IPS-15b (cell line): ENCODE measurements around the gene S100A16.

Experiments
- H3K27me3 ChIP-seq: one replicate; pipeline ENCODE4 v1.6.1; 2013; ENCODE audit warnings: low read length; ENCODE audit not compliant: control insufficient read depth, insufficient read depth
- H3K36me3 ChIP-seq: one replicate; pipeline ENCODE4 v1.6.1; 2013; ENCODE audit warnings: low read length; ENCODE audit not compliant: control insufficient read depth, insufficient read depth
- H3K4me1 ChIP-seq: one replicate; pipeline ENCODE4 v1.6.1; 2013; ENCODE audit warnings: mild to moderate bottlenecking, low read length; ENCODE audit not compliant: control insufficient read depth, insufficient read depth
- H3K4me3 ChIP-seq: one replicate; pipeline ENCODE4 v1.5.1; 2013; ENCODE audit warnings: low read depth, low read length
- H3K9ac ChIP-seq: one replicate; pipeline ENCODE4 v1.6.1; 2013; ENCODE audit warnings: low read depth, mild to moderate bottlenecking, low read length
- H3K9me3 ChIP-seq: one replicate; pipeline ENCODE4 v1.6.1; 2013; ENCODE audit warnings: mild to moderate bottlenecking, low read length; ENCODE audit not compliant: control insufficient read depth, insufficient read depth

S100A16 gene

DNA sequence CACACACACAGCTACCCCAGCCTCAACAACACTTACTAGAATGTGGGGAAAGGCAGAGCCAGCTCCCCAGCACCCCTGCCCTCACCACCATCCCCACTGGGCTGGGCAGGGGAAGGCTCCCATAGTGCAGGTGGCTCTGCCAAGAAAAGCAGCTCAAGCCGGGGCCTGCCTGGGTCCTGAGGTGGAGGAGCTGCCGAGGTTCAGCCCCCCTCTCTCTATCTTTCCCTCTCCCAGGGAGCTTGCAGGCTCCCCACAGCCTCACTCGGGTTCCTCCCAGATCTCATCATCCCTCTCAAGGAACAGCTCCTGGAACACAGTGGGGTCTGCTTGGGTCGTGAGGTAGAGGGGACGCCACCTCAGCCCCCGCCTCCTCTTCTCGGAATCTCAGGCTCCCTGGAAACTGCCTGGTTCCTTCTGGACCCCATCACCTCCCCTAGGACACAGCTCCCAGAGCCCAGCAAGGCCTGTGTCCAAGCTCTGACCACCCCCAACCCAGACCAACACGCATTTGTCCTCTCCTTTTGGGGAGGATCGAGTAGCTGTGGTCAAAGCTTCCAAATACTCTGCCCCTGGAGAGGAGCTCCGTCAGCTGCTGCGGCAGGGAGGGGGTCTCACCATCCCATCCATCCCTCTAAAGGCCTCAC is 704 bp downstream of the S100A16 start:
- no peaks in the 10 kb centered on the region for H3K36me3 ChIP-seq
- no peaks in the 10 kb centered on the region for H3K9me3 ChIP-seq
- no peaks in the 10 kb centered on the region for H3K27me3 ChIP-seq
- H3K4me1 ChIP-seq: peaks cover 8% of the 10 kb centered on the region
- peak overlapping the region; percentile 16 for H3K4me3 ChIP-seq
- H3K9ac ChIP-seq: peak overlapping the region; percentile 37

DNA sequence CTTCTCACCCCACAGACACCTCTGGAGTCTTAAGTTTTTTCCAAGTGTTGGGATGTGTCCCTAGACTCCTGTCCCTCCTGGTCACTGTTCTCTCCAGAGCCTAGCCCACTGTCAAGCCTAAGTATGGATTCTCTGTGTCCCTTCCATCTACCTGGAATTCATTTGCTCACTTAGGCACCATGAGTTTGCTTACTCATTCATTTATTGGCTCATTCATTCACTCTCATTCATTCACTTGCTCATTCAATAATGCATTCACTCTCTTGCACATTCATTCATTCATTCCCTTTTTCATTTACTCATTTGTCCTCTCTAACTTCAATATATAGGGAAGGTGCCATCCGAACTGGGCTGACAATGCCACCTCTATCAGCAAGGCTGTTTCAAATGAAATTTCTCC is 1.6 kb downstream of the S100A16 start:
- H3K9ac ChIP-seq: no peak overlapping the region
- H3K4me1 ChIP-seq: peaks cover 8% of the 10 kb centered on the region
- no peaks in the 10 kb centered on the region for H3K9me3 ChIP-seq
- H3K27me3 ChIP-seq: no peaks in the 10 kb centered on the region
- no peaks in the 10 kb centered on the region for H3K36me3 ChIP-seq
- no peak overlapping the region for H3K4me3 ChIP-seq

DNA sequence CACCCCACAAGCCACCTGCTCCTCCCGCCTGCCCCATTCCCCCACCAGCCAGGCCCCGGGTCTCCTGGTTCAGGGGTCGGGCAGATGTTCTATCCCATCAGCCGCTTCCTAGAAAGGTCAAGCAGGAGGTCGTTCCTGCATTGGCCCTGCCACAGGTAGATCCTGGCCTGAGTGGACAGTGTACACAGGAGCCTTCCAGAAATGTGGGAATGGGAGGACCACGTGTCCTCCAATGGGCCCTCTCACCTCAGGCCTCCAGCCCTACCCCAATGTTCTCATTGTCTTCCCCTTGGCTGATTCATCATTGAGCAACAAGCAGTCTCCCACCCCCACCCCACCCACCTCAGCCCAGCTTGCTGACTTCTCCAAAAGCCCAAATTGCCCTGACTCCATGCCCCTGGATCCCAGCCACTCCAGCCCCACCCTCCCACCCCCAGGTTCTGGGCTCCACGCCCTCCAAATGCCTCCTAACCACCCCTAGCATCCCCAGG is 2.1 kb downstream of the S100A16 start:
- no peak overlapping the region for H3K9ac ChIP-seq
- no peaks in the 10 kb centered on the region for H3K9me3 ChIP-seq
- H3K4me1 ChIP-seq: peaks cover 11% of the 10 kb centered on the region
- H3K4me3 ChIP-seq: no peak overlapping the region
- H3K36me3 ChIP-seq: no peaks in the 10 kb centered on the region
- H3K27me3 ChIP-seq: no peaks in the 10 kb centered on the region

DNA sequence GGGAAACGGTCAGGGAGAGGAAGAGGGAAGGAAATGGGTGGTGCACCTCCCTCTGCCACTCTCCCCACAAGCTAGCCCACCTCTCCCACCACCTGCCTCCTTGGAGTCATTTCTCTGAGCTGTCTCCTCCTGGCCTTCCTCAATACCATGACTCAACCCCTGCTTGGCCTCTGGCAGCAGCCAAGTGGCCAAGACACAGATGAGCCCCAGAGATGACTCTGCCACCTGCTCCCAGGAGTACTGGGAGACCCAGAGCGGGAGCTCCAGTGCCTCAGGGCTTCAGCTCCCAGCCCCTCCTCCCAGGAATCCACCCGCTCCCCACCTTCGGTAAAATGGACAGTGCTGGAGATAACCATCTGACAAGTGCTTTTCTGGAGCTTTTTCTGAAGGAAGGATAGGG is 2.6 kb downstream of the S100A16 start:
- no peak overlapping the region for H3K9ac ChIP-seq
- H3K4me3 ChIP-seq: no peak overlapping the region
- H3K4me1 ChIP-seq: peaks cover 11% of the 10 kb centered on the region

DNA sequence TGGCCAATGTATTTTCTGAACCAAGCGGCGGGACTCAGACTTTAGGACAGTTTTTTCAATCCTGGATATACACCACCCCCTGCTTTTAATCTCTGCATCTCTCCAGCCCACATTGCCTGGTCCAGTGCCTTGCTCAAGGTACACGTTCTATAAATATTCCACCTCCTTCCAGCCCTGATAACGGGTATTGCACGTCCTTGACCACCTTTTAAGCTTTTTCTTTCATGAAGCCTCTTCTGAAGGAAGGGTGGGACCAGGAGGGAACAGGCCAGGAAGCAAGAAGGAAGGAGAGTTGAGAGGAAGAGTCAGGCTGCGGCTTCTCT is 3.4 kb downstream of the S100A16 start:
- Histone ChIP-seq H3K27me3 (no peaks in the 10 kb centered on the region), H3K9ac (no peak overlapping the region), H3K36me3 (no peaks in the 10 kb centered on the region), H3K4me1 (peaks cover 12% of the 10 kb centered on the region), H3K9me3 (no peaks in the 10 kb centered on the region), H3K4me3 (no peak overlapping the region)

More for the DNA sequence above, 2.6 kb downstream of the S100A16 start:
- H3K36me3 ChIP-seq: no peaks in the 10 kb centered on the region
- no peaks in the 10 kb centered on the region for H3K9me3 ChIP-seq
- no peaks in the 10 kb centered on the region for H3K27me3 ChIP-seq

DNA sequence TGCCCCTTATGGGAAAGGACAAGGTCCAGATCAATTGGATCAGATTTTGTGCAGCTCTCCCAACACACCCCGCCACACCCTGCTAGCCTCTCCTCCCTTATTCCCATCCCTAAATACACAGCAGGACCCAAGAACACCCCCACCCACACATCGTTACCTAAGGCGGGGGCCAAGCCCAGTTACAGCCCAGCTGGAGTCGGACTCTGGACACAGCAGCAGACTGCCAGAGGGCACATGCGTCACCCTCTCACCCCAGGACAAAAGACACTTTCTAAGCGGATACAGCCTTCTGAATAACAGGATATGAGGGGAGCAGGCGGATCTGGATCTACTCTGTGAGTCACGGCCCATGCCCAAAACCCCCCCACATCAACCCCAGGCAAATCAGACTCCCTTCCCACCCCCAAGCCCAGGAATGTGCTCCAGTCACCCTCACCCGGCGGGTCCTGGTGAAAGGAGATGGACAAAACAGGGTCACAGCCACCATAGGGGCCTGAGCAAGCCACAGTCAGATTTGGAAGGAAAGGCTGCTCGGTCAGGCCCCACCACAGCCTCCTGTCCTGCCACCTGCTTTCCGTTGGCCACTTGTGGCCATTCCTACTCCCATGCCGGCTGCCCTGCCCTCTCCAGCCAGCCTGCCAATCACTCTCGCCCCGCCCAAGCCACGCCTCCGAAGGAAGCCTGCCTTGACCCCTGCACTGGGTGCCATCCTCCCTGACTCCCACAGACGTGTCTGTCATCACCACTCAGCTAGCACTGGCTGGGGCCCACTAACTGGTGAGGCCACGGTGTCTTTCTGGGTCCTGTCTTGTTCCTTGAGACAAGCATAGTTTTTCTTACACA is 4.0 kb downstream of the S100A16 start:
- Histone ChIP-seq H3K27me3 (no peaks in the 10 kb centered on the region), H3K9ac (no peak overlapping the region), H3K4me1 (peaks cover 12% of the 10 kb centered on the region), H3K4me3 (peak overlapping the region; percentile 27), H3K9me3 (no peaks in the 10 kb centered on the region), H3K36me3 (no peaks in the 10 kb centered on the region)

DNA sequence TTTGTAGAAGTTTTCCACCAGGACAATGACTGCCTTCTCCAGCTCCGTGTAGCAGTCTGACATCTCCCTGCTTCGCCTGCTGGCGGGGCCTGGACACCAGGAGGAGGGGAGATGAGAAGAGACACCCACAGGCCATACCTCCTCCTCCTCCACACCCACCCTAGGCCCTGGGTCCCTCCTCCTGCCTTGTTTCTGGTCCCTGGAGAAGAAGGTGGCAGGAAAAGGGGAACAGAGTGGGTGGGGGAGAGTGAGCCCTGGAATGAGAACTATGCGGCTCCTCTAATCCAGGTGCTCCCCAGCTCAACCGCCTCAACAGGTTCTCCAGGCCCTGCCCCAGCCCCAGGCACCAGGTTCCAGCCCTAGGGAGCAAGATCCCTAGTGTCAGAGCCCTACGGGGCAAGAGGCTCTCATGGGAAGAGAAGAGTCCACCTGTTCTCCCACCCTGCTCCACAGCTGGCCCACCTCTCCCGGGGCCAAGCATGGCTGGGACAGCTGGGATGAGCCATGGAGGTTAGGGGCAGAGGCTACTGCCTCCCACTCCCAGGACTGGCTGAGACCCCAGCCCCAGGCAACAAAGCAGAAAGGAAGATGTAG is 4.8 kb downstream of the S100A16 start:
- H3K27me3 ChIP-seq: no peaks in the 10 kb centered on the region
- H3K9ac ChIP-seq: no peak overlapping the region
- no peaks in the 10 kb centered on the region for H3K36me3 ChIP-seq
- H3K4me1 ChIP-seq: peaks cover 12% of the 10 kb centered on the region
- no peaks in the 10 kb centered on the region for H3K9me3 ChIP-seq
- H3K4me3 ChIP-seq: no peak overlapping the region

DNA sequence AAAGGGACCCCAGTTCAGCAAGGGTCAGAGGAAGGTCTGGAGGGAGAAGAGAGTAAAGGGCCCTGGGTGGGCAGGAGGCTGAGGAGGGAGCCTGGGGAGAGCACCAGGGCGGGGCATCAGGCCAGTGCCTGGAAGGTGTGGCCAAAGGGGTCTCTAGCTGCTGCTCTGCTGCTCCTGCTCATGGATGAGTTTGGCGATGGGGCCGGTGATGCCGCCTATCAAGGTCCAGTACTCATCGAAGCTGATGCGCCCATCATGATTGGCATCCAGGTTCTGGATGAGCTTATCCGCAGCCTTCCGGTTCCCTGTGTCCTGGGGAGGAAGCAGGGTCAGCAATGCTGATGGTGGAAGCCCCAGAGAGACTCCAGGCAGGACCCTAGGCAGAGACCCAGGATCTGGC is 5.6 kb downstream of the S100A16 start:
- H3K4me1 ChIP-seq: peaks cover 11% of the 10 kb centered on the region

DNA sequence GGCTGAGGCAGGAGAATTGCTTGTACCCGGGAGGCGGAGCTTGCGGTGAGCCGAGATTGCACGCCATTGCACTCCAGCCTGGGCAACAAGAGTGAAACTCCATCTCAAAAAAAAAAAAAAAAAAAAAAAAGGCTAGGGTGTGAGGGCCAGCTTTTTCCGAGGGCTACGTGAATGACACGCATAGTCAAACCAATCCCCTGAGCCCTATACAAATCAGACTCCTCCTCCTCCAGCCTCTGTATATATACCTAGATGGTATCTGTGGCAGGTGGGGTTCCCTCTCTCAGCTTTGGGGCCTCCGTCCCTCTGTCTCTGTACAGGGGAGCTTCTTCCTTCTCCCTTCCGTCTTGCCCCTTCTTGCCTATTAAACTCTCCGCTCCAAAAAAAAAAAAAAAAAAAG is 6.7 kb downstream of the S100A16 start:
- H3K4me1 ChIP-seq: peaks cover 9% of the 10 kb centered on the region

More for the DNA sequence above, 5.6 kb downstream of the S100A16 start:
- H3K4me3 ChIP-seq: no peak overlapping the region
- H3K9me3 ChIP-seq: no peaks in the 10 kb centered on the region
- no peak overlapping the region for H3K9ac ChIP-seq
- H3K36me3 ChIP-seq: no peaks in the 10 kb centered on the region
- H3K27me3 ChIP-seq: no peaks in the 10 kb centered on the region

DNA sequence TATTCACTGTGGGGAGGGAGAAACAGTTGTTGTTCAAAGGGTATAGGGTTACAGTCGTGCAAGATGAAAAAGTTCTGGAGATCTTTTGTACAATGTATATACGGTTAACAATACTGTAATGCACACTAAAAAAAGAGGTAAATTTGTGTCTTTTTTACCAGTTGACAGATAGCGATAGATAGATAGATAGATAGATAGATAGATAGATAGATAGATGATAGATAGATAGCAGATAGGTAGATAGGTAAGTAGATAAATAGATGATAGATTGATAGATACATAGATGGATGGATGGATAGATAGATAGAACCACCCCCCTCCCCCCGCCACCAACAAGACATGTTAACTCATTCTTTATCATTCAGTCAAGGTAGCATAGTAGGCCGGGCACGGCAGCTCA is 10.2 kb downstream of the S100A16 start:
- H3K9ac ChIP-seq: no peak overlapping the region
- no peak overlapping the region for H3K4me3 ChIP-seq
- H3K36me3 ChIP-seq: no peaks in the 10 kb centered on the region
- H3K27me3 ChIP-seq: no peaks in the 10 kb centered on the region
- no peaks in the 10 kb centered on the region for H3K9me3 ChIP-seq
- H3K4me1 ChIP-seq: peaks cover 7% of the 10 kb centered on the region

More for the DNA sequence above, 6.7 kb downstream of the S100A16 start:
- H3K36me3 ChIP-seq: no peaks in the 10 kb centered on the region
- H3K9me3 ChIP-seq: no peaks in the 10 kb centered on the region
- no peak overlapping the region for H3K9ac ChIP-seq
- H3K27me3 ChIP-seq: no peaks in the 10 kb centered on the region
- no peak overlapping the region for H3K4me3 ChIP-seq

DNA sequence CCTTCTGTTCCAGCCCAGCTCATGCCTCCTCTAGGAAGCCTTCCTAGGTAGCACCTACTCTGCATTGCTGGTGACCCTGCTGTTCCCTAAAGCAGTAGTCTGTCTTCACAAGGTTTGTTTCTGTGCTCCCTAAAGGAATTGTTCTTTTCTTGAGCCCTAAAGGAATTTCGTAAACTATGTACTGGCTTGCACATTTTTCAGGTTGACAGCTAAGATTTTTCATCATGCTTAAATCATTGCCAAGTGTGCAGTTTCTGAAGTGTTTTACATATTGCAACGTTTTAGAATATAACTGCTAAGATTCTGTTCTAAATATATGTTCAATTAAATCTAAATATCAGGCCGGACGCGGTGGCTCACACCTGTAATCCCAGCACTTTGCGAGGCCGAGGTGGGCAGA is 13.1 kb downstream of the S100A16 start:
- Histone ChIP-seq H3K36me3 (no peaks in the 10 kb centered on the region), H3K9ac (no peak overlapping the region), H3K4me3 (no peak overlapping the region), H3K27me3 (no peaks in the 10 kb centered on the region), H3K9me3 (no peaks in the 10 kb centered on the region), H3K4me1 (peaks cover 2% of the 10 kb centered on the region)
